HEK293 (cell line): ENCODE measurements around the gene CDHR1.

Experiments
- CTCF ChIA-PET: fragments of 350-600 bp; formaldehyde crosslinking; extraction: SDS; loops from one replicate; lab custom pipeline; 2021; ENCODE audit warnings: antibody characterized with exemption; lab: Yijun Ruan, JAX
- POLR2A ChIA-PET: fragments of 300-600 bp; formaldehyde crosslinking; extraction: SDS; loops from one replicate; lab custom pipeline; 2020; ENCODE audit warnings: antibody characterized with exemption, inconsistent platforms; lab: Yijun Ruan, JAX
- H3K27ac ChIP-seq: fragments of 200-500 bp; sonication (Bioruptor generic); 2 replicates; pipeline ENCODE4 v1.5.1; 2014; ENCODE audit warnings: low read depth, low read length, control low read depth, inconsistent platforms; ENCODE audit errors: extremely low read depth
- H3K36me3 ChIP-seq, 2 experiments: fragments of 200-500 bp in 1 of 2; sonication (Bioruptor generic) in 1 of 2; 1 replicate in 1 of 2; 2 replicates in 1 of 2; pipeline ENCODE4 v1.5.1; 2014 to 2017; ENCODE audit warnings: inconsistent platforms in 2 of 2, low read length in 2 of 2; ENCODE audit not compliant: control insufficient read depth in 2 of 2, insufficient read depth in 1 of 2
- H3K4me1 ChIP-seq: fragments of 200-500 bp; sonication (Bioruptor generic); 2 replicates; pipeline ENCODE4 v1.5.1; 2014; ENCODE audit warnings: mild to moderate bottlenecking, low read length, inconsistent platforms; ENCODE audit not compliant: control insufficient read depth, insufficient read depth
- H3K4me3 ChIP-seq: 2 replicates; pipeline ENCODE4 v1.5.1; 2011; ENCODE audit warnings: low read depth, mild to moderate bottlenecking, control low read depth, low read length, moderate library complexity
- H3K9me3 ChIP-seq: fragments of 200-500 bp; sonication (Bioruptor generic); 2 replicates; pipeline ENCODE4 v1.5.1; 2014; ENCODE audit warnings: low read depth, low read length, inconsistent platforms; ENCODE audit not compliant: control insufficient read depth, insufficient read depth
- IKZF3 ChIP-seq: fragments of 450-650 bp; IDR thresholded peaks from 2 replicates; pipeline ENCODE4 v1.5.0; 2018; ENCODE audit warnings: missing biosample characterization, mild to moderate bottlenecking, missing genetic modification characterization, moderate library complexity
- OSR2 ChIP-seq: fragments of 450-650 bp; formaldehyde crosslinking; IDR thresholded peaks from 2 replicates; pipeline ENCODE4 v1.5.1; 2016; ENCODE audit warnings: missing biosample characterization, missing genetic modification characterization
- TCF7L2 ChIP-seq: IDR thresholded peaks from 2 replicates; pipeline ENCODE4 v1.6.1; 2011; ENCODE audit warnings: low read depth, mild to moderate bottlenecking, inconsistent platforms, low read length, moderate library complexity, borderline replicate concordance
- TRIM28 ChIP-seq: IDR thresholded peaks from 2 replicates; pipeline ENCODE4 v1.6.1; 2011; ENCODE audit warnings: low read length, control low read depth, borderline replicate concordance
- ZBTB49 ChIP-seq: fragments of 450-650 bp; formaldehyde crosslinking; IDR thresholded peaks from 2 replicates; pipeline ENCODE4 v1.5.1; 2016; ENCODE audit warnings: missing biosample characterization, missing genetic modification characterization, low read depth
- ZEB2 ChIP-seq: fragments of 450-650 bp; formaldehyde crosslinking; IDR thresholded peaks from 2 replicates; pipeline ENCODE4 v1.5.1; 2016; ENCODE audit warnings: missing biosample characterization, missing genetic modification characterization
- ZNF132 ChIP-seq: fragments of 450-650 bp; formaldehyde crosslinking; IDR thresholded peaks from 2 replicates; pipeline ENCODE4 v1.5.1; 2017; ENCODE audit warnings: missing biosample characterization, missing genetic modification characterization, borderline replicate concordance
- ZNF335 ChIP-seq: fragments of 450-650 bp; formaldehyde crosslinking; conservative IDR thresholded peaks from 2 replicates; pipeline ENCODE4 v1.5.1; 2016; ENCODE audit warnings: missing biosample characterization, missing genetic modification characterization
- ZNF354C ChIP-seq: fragments of 450-650 bp; formaldehyde crosslinking; IDR thresholded peaks from 2 replicates; pipeline ENCODE4 v1.5.1; 2016; ENCODE audit warnings: missing biosample characterization, missing genetic modification characterization, low read depth, borderline replicate concordance
- ZNF426 ChIP-seq: fragments of 450-650 bp; formaldehyde crosslinking; IDR thresholded peaks from 2 replicates; pipeline ENCODE4 v1.5.1; 2017; ENCODE audit warnings: missing biosample characterization, missing genetic modification characterization, mild to moderate bottlenecking, inconsistent platforms, moderate library complexity
- ZNF473 ChIP-seq: fragments of 450-650 bp; formaldehyde crosslinking; IDR thresholded peaks from 2 replicates; pipeline ENCODE4 v1.5.1; 2017; ENCODE audit warnings: missing biosample characterization, missing genetic modification characterization
- ZNF501 ChIP-seq: fragments of 450-650 bp; formaldehyde crosslinking; IDR thresholded peaks from 2 replicates; pipeline ENCODE4 v1.5.1; 2016; ENCODE audit warnings: missing biosample characterization, missing genetic modification characterization
- ZNF514 ChIP-seq: fragments of 450-650 bp; formaldehyde crosslinking; IDR thresholded peaks from 2 replicates; pipeline ENCODE4 v1.5.1; 2016; ENCODE audit warnings: missing biosample characterization, missing genetic modification characterization
- ZNF518A ChIP-seq: fragments of 450-650 bp; formaldehyde crosslinking; conservative IDR thresholded peaks from 2 replicates; pipeline ENCODE4 v1.5.1; 2016; ENCODE audit warnings: low read depth, missing biosample characterization, missing genetic modification characterization
- ZNF555 ChIP-seq: fragments of 450-650 bp; formaldehyde crosslinking; conservative IDR thresholded peaks from 2 replicates; pipeline ENCODE4 v1.5.1; 2017; ENCODE audit warnings: missing biosample characterization, mild to moderate bottlenecking, missing genetic modification characterization, inconsistent platforms
- ZNF560 ChIP-seq: fragments of 450-650 bp; formaldehyde crosslinking; IDR thresholded peaks from 2 replicates; pipeline ENCODE4 v1.5.1; 2017; ENCODE audit warnings: missing biosample characterization, missing genetic modification characterization, borderline replicate concordance
- ZNF600 ChIP-seq: fragments of 450-650 bp; formaldehyde crosslinking; IDR thresholded peaks from 2 replicates; pipeline ENCODE4 v1.5.1; 2016; ENCODE audit warnings: missing biosample characterization, missing genetic modification characterization
- ZNF768 ChIP-seq: fragments of 450-650 bp; formaldehyde crosslinking; IDR thresholded peaks from 2 replicates; pipeline ENCODE4 v1.5.1; 2018; ENCODE audit warnings: missing biosample characterization, mild to moderate bottlenecking, missing genetic modification characterization
- TF ChIP-seq, protein P1 (sequence below): fragments of 450-650 bp; formaldehyde crosslinking; IDR thresholded peaks from 2 replicates; pipeline ENCODE4 v1.5.1; 2016; ENCODE audit warnings: missing biosample characterization, missing genetic modification characterization

CDHR1 gene

GRCh38 chr10:84258034-84258695 is 63.8 kb downstream of the CDHR1 start (continued):
- TF ChIP-seq ZNF518A (tag by site-specific recombination) = no peak
- no peak for TF ChIP-seq ZNF335
- no peak for TF ChIP-seq ZNF473
- TF ChIP-seq ZNF768 (tag by site-specific recombination) = no peak
- no peak for TF ChIP-seq IKZF3
- no peak for TF ChIP-seq ZNF555 (tag by site-specific recombination)
- TF ChIP-seq, protein P1, sequence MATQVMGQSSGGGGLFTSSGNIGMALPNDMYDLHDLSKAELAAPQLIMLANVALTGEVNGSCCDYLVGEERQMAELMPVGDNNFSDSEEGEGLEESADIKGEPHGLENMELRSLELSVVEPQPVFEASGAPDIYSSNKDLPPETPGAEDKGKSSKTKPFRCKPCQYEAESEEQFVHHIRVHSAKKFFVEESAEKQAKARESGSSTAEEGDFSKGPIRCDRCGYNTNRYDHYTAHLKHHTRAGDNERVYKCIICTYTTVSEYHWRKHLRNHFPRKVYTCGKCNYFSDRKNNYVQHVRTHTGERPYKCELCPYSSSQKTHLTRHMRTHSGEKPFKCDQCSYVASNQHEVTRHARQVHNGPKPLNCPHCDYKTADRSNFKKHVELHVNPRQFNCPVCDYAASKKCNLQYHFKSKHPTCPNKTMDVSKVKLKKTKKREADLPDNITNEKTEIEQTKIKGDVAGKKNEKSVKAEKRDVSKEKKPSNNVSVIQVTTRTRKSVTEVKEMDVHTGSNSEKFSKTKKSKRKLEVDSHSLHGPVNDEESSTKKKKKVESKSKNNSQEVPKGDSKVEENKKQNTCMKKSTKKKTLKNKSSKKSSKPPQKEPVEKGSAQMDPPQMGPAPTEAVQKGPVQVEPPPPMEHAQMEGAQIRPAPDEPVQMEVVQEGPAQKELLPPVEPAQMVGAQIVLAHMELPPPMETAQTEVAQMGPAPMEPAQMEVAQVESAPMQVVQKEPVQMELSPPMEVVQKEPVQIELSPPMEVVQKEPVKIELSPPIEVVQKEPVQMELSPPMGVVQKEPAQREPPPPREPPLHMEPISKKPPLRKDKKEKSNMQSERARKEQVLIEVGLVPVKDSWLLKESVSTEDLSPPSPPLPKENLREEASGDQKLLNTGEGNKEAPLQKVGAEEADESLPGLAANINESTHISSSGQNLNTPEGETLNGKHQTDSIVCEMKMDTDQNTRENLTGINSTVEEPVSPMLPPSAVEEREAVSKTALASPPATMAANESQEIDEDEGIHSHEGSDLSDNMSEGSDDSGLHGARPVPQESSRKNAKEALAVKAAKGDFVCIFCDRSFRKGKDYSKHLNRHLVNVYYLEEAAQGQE = no peak
- no peak for TF ChIP-seq ZNF426
- no peak for TF ChIP-seq TRIM28
- TF ChIP-seq ZNF560 = no peak
- TF ChIP-seq ZBTB49 (tag by site-specific recombination) = no peak
- no peak for TF ChIP-seq ZEB2 (tag by site-specific recombination)

- no peak overlapping the region for H3K4me3 ChIP-seq
- ChIA-PET CTCF (interaction anchor here (0.6 to 11.7 kb wide), 4 partner anchors 169 to 277 kb away, joined by 3 to 291 read pairs (median 4); no protein-coding TSS in a partner anchor), POLR2A (no interaction called here)
Measured at GRCh38 chr10:84261236-84261915, 67.0 kb downstream of the CDHR1 start.

More at GRCh38 chr10:84261236-84261915, 67.0 kb downstream of the CDHR1 start:
- H3K27ac ChIP-seq = no peak overlapping the region
- TF ChIP-seq TCF7L2 = no peak
- TF ChIP-seq ZNF132 (tag by site-specific recombination) = no peak
- no peak for TF ChIP-seq OSR2 (tag by site-specific recombination)
- no peak for TF ChIP-seq ZNF501 (tag by site-specific recombination)
- TF ChIP-seq ZNF600 = no peak
- no peak for TF ChIP-seq ZNF514 (tag by site-specific recombination)
- no peak for TF ChIP-seq ZNF354C (tag by site-specific recombination)
- H3K9me3 ChIP-seq = no peaks in the 10 kb centered on the region
- H3K36me3 ChIP-seq = no peaks in the 10 kb centered on the region
- no peaks in the 10 kb centered on the region for H3K4me1 ChIP-seq
